DLD1 (cell line): ENCODE data around the gene TPRG1.

Source experiments
- in situ Hi-C: cut with HindIII; loops from 2 replicates; pipeline ENCODE4 v1.10.0; 2017; ENCODE audit warnings: low sequenced_read_pairs

The TPRG1 gene

DNA sequence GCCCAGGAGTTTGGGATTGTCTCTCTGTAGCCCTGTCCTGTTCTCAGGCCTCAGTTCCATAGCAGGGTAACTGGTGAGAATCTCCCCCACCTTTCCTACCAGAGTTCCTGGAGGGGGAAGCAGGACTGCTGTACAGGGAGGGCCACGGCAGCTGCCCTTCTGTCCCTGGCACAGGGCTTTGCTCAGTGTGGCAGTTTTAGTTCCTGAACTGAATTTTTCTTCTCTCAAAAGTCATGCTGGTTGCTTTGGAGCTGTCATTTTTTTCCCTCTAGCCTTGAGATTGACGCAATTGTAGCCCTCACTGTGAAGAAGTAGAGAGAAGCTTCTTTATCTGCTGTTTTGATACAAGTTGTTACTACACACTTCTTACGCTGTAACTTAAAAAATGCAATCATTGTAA lies 55.5 kb downstream of the TPRG1 start:
- in situ Hi-C loops, result no loop called here

- in situ Hi-C loops, result no loop called here
These were observed 57.5 kb downstream of the TPRG1 start for GRCh38 chr3:189229196-189229828.

DNA sequence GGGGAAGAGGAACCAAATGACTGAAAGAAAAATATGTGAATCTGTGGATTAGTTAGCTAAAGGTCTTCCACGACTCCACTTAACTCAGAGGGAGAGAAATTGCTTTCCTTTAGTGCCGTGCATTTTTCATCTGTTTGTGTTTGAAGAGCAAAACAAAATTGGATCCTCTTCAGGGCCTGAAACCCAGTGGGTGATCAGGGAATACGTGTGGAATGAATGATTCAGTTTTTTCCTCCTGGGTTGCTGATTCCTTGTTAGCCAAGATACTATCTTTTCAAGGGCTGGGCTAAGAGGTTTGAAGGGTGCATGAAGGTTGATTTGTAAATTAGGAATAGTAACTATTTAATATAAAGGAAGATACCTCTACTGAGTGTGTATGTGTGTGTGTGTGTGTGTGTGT lies 61.0 kb downstream of the TPRG1 start:
- in situ Hi-C loops, result no loop called here

GRCh38 chr3:189233225-189233858 lies 61.6 kb downstream of the TPRG1 start:
- in situ Hi-C loops, result no loop called here

DNA sequence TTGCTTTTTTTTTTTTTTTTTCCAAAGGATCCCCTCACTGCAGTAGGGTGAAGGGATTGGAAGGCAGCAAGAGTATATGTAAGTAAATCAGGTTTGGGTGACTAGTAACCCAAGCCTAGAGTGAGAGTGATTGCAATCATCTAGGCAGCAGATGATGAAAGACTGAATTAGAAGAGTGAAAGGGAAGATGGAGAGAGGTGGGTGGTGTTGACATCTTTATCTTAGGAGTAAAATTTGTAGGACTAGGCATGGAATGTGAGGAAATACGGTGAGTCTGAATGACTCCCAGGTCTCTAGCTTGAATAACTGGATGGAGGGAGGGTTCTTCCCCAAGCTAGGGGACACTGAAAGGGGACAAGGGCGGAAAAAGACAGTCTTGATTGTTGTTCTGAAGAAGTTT lies 63.4 kb downstream of the TPRG1 start:
- in situ Hi-C loops, result no loop called here

GRCh38 chr3:189236352-189236751 lies 64.6 kb downstream of the TPRG1 start:
- in situ Hi-C loops, result no loop called here

- in situ Hi-C loops, result no loop called here
These were observed 65.8 kb downstream of the TPRG1 start for GRCh38 chr3:189237526-189237925.

- in situ Hi-C loops, result no loop called here
These were observed 66.3 kb downstream of the TPRG1 start for GRCh38 chr3:189238071-189238470.

GRCh38 chr3:189239616-189240015 lies 67.8 kb downstream of the TPRG1 start:
- in situ Hi-C loops, result no loop called here

- in situ Hi-C loops, result no loop called here
These were observed 78.2 kb downstream of the TPRG1 start for GRCh38 chr3:189249987-189250386.

DNA sequence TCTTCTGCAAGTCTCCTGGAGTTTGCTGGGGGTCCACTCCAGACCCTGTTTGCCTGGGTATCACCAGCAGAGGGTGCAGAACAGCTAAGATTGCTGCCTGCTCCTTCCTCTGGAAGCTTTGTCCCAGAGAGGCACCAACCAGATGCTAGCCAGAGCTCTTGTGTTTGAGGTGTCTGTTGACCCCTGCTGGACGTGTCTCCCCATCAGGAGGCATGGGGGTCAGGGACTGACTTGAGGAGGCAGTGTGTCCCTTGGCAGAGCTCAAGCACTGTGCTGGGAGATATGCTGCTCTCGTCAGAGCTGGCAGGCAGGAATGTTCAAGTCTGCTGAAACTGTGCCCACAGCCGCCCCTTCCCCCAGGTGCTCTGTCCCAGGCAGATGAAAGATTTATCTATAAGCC lies 86.5 kb downstream of the TPRG1 start:
- in situ Hi-C loops, result no loop called here

GRCh38 chr3:189260556-189261493 lies 89.1 kb downstream of the TPRG1 start:
- in situ Hi-C loops, result no loop called here

DNA sequence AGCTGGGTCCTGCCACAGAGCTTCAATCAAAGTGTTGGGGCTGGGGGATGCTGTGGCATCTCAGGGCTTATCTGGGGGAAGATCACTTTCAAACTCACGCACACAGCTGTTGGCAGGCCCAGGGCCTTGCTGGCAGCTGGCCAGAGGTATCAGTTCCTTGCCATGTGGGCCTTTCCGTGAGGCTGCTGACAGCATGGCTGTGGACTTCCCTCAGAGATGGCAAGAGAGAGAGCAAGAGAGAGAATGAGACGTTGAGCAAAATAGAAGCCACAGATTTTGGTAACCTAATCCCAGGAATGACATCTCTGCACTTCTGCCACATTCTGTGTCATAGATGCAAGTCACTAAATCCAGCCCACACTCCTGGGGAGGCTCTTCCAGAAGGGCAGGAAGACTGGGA lies 91.0 kb downstream of the TPRG1 start:
- in situ Hi-C loops, result no loop called here

GRCh38 chr3:189267981-189268613 lies 96.3 kb downstream of the TPRG1 start:
- in situ Hi-C loops, result no loop called here

GRCh38 chr3:189269365-189269764 lies 97.6 kb downstream of the TPRG1 start:
- in situ Hi-C loops, result no loop called here

- in situ Hi-C loops, result no loop called here
These were observed 98.6 kb downstream of the TPRG1 start for GRCh38 chr3:189270248-189270832.

DNA sequence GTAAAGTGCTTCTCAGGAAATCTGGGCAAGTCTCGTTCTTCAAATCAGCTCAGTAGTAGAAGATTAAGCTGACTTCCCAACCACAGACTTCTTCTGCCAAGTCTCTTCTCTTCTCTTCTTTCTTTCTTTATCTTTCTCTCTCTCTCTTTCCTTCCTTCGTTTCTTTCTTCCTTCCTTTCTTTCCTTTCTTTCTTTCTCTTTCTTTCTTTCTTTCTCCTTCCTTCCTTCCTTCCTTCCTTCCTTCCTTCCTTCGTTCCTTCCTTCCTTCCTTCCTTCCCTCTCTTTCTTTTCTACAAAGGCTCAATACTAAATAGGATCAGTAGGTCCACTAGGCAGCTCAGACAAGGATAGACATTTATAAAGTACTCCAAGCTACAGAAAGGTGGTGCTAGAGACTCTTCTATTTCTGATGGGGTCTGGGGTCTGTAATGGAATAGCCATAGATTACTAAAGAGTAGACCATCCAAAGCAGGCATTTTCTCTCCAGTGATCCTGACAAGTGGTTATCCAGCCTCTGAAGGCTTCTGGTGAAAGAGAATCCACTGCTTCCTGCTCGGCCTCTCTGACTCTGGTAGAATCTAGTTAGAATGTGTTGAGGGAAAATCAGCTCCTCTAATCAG lies 100.8 kb downstream of the TPRG1 start:
- in situ Hi-C loops, result no loop called here

DNA sequence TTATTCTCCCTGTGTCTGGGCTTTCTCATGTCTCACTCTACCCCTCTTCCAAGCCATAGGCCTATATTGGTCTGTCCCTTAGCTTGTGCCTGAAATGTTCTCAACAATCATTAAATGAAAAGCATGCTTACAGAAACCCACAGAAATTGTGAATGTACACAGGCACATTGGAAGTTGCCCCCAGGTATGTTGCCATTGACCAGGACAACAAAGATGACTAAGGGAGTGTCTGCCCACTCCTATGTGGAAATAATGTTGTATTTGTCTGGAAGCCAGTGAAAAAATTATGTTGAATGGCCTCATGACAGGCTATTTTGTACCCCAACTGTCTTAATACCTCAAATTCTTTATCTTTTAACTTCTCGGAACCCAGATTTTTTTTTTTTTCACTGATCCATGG lies 102.0 kb downstream of the TPRG1 start:
- in situ Hi-C loops, result no loop called here

GRCh38 chr3:189275182-189275581 lies 103.4 kb downstream of the TPRG1 start:
- in situ Hi-C loops, result no loop called here

DNA sequence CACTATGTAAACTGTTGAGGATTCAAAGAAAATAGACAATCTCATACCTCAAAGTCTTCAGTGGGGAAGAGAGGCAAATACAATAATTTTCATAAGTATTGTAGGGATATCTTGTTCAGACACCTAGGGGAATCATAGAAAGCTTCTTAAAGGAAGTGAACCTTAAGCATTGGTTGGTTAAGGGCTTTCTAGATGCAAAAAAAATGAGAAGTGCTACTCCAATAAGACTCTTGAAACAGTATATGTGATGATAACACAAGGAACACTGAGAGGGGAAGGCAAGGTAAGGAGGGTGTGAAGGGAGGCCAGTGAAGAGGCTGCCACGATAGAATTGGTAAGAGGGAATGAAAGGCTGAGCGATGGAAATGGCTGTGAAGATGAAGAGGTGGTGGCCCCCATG lies 104.1 kb downstream of the TPRG1 start:
- in situ Hi-C loops, result no loop called here
